ENCODE data around the gene POTEH.
"Not testable (repeated sequence)": the region's sequence is repeated elsewhere in the genome, so short reads cannot be mapped to it uniquely, and the experiment has no call there.

Gene POTEH

DNA sequence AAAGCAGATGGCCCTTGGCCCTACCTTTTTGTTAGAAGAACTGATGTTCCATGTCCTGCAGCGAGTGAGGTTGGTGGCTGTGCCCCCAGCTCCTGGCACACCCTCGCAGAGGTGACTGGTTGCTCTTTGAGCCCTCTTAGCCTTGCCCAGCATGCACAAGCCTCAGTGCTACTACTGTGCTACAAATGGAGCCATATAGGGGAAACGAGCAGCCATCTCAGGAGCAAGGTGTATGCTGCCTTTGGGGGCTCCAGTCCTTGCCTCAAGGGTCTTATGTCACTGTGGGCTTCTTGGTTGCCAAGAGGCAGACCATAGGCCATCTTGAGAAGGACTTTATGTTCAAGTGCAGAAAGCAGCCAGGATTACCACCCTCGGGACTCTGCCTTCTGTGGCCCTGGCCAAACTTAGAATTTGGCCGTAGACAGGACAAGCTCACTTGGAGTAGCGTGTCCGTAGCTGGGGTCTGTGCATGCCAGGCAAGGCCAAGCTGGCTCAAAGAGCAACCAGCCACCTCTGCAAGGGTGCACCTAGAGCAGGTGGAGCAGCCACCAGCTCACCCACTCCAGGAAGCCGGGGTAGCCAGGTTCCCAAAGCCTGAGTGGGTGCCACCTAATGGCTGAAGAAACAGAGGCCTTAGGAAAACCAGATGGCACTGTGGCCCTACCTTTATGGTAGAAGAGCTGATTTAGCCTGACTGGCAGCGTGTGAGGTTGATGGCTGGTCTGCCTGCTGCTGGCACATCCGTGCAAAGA lies 48.5 kb downstream of the POTEH start:
- not testable (repeated sequence) for DNase-seq

DNA sequence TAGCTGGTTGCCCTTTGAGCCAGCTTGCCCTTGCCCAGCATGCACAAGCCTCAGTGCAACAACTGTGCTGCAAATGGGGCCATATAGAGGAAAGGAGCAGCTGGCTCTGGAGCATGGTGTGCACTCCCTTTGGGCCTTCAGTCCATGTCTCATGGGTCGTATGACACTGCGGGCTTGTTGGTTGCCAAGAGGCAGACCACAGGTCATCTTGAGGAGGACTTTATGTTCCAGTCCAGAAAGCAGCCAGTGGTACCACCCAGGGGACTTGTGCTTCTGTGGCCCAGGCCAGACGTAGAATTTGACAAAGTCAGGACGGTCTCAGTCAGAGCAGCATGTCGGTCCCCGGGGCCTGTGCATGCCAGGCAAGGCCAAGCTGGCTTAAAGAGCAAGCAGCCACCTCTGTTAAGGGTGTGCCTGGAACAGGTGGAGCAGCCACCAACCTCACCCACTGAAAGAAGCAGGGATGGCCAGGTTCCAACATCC lies 49.1 kb downstream of the POTEH start:
- not testable (repeated sequence) for DNase-seq

DNA sequence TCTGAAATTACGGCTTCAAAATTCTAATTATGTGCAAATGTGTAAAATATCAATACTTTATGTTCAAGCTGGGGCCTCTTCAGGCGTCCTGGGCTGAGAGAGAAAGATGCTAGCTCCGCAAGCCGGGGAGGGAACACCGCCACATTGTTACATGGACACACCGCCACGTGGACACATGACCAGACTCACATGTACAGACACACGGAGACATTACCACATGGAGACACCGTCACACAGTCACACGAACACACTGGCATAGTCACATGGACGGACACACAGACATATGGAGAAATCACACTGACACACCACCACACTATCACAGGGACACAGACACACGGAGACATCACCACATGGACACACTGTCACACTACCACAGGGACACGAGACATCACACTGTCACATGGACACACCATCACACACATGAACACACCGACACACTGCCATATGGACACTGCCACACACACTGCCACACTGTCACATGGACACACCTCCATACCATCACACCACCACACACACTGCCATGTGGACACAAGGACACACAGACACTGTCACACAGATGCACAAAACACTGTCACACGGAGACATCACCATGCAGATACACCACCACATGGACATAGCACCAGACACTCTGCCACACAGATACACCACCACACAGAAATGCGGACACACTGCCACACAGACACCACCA lies 58.0 kb downstream of the POTEH start:
- DNase-seq = not testable (repeated sequence)

DNA sequence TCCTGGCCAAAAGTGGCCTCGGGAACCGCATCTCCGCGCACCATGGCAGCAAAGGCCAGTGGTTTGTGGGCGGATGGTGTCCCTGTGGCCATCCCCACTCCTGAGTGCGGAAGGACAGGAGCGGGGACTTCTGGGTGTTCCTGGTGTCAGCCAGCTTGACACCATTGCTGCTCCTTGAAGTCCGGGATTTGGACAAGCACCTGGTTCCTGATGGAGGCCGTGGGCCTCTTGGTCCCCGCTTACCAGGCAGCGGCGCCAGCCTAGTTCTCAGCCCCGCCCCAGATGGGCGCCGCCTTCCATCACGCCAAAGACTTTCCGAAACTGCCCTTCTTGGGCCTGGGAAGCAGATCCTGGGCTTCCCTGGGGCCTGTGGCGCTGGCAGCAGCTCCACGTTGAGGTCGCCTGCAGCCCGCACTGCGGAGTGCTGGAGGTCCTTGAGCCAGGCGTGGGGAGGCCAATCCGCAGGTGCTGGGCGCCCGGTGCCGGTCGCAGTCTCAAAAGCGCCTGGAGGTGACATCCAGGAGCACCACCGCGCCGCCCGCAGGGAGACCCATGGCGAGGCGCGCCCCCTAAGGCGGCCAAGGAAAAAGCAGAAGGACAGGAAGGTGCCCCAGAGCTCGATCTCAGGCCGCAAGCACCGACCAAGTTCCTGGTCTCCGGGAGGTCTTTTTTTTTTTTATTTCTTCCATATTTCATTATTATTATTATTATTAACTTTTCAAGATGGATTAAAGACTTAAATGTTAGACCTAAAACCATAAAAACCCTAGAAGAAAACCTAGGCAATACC lies 59.5 kb downstream of the POTEH start:
- not testable (repeated sequence) for DNase-seq

GRCh38 chr22:15759443-15760097 lies 69.7 kb downstream of the POTEH start:
- DNase-seq = not testable (repeated sequence)

DNA sequence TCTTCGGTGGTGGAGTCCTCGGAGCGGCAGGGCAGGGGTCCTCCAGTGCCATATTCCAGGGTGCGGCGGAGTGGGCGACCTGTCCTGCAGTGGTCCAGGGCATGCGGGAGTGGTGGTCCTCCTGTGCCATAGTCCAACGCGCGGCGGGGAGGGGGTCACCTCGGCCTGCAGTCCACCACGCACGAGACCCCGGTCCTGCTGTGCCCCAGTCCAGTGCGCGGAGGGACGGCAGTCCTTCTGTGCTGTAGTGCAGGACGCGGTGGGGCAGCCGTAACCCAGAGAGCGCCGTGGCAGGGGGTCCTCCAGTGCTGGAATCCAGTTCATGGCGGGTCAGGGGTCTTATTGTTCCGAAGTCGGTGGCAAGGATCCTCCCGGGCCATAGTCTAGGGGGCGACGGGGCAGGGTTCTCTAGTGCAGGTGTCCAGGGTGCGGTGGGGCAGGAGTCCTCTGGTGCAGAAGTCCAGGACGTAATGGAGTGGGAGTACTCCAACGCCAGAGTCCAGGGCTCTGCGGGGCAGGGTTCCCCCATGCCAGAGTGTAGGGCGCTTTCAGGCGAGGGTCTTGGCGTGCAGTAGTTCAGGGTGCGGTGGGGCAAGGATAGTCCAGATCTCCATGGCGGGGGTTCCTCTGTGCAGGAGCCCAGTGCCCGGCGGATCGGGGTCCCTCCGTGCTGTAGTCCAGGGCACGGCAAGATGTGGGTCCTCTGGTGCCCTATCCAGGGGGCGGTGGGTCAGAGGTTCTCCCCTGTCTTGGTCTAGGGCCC lies 70.7 kb downstream of the POTEH start:
- not testable (repeated sequence) for DNase-seq

GRCh38 chr22:15761151-15761777 lies 71.4 kb downstream of the POTEH start:
- not testable (repeated sequence) for DNase-seq

- not testable (repeated sequence) for DNase-seq
Observed at GRCh38 chr22:15763559-15763958, 73.7 kb downstream of the POTEH start.
